ENCODE measurements around the gene ATP8A2.

ATP8A2 gene

DNA sequence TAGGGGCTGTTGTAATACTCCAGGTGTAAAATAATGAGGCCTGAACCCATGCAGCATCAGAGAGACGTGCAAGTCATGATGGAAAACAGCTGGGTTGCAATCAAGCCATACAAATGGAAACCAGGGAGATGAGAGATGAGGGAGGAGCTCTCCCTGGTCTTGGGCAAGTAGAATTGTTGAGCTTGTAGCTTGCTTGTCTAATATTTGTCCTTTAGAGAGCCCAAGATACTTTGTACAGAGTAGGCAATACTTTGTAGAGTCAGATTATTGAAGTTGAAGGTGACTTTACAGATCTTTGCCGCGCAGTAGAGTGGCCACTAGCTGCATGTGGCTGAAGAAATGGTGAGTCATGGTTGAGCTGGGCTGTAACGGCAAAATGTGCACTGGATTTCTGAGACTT is 8.3 kb downstream of the ATP8A2 start:
- DNase-seq (ENCODE audit: low read depth): no peak
- no peak overlapping the region for H3K4me3 ChIP-seq (replicated peaks; ENCODE audit: low read depth, low read length)
- no peak for TF ChIP-seq CTCF (IDR thresholded peaks at IDR 0.05; ENCODE audit: low read length, missing control alignments)

GRCh38 chr13:25380741-25381324 is 9.1 kb downstream of the ATP8A2 start:
- no peak for DNase-seq (ENCODE audit: low read depth)
- no peak for TF ChIP-seq CTCF (IDR thresholded peaks at IDR 0.05; ENCODE audit: low read length, missing control alignments)
- H3K4me3 ChIP-seq (replicated peaks; ENCODE audit: low read depth, low read length): no peak overlapping the region

DNA sequence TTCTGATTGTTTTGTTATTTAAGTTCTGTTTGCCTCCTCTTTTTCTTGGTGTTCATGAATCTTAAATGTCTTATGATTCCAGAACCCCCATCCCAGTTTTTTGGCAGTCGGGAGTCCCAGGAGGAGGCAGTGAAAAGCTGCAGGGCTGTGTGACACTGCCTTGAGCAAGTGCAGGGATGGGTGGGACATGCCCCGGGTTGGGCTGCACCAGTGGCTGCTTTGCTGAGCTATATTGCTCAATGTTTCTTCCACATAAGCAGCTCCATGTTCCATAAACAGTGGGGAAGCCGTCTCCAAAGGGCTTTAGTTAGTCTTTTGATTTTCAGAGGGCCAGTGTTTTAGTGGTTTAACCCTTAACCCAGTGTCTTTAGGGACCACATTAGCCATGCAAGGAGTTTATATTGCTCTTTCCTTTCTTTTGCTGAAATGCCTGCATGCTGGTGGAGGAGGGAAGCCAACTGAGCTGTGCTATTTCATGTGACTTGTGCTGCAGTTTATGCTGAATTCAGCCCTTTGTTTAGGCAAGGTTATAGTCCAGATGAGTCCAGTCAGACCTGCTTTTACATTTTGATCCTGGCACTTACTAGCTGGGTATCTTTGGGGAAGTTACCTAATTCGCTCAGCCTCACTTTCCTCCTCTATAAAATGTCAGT is 13.1 kb downstream of the ATP8A2 start:
- H3K4me3 ChIP-seq (replicated peaks; ENCODE audit: low read depth, low read length): no peak overlapping the region
- TF ChIP-seq CTCF (IDR thresholded peaks at IDR 0.05; ENCODE audit: low read length, missing control alignments): no peak
- DNase-seq (ENCODE audit: low read depth): no peak

- no peak overlapping the region for H3K4me3 ChIP-seq (replicated peaks; ENCODE audit: low read depth, low read length)
- TF ChIP-seq CTCF (IDR thresholded peaks at IDR 0.05; ENCODE audit: low read length, missing control alignments): no peak
- DNase-seq (ENCODE audit: low read depth): no peak
Observed at GRCh38 chr13:25391932-25392331, 20.2 kb downstream of the ATP8A2 start.

DNA sequence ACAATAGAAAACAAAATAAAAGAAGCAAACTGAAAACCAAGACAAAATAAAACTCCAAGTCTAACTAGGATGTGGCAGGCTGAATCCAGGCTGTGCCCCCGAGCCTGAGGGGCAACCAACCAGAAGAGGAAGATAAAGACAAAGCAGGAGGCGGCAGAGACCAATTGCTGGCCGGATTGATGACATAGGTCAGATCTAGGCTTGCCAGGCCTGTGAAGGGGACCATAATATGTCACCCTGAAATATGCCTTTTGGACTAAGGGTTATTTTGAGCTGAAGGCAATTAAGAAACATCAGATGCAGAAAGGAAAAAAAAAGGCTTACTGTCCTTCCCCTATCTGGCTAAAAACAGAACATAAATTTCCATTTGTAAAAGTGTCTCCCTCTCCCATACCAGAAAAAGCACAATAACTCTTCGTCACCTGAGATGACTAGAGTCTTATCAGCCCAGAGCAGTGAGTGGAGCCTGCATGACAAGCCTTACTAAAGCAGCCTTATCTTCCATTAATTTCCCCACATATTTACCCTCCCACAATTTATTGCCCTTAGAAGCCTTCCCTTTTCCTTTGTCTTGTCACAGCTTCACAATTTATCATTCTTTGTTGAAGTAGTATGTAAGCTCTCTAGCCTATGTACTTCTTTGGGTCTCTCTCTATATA is 22.8 kb downstream of the ATP8A2 start:
- TF ChIP-seq CTCF (IDR thresholded peaks at IDR 0.05; ENCODE audit: low read length, missing control alignments): no peak
- no peak overlapping the region for H3K4me3 ChIP-seq (replicated peaks; ENCODE audit: low read depth, low read length)
- DNase-seq (ENCODE audit: low read depth): no peak

DNA sequence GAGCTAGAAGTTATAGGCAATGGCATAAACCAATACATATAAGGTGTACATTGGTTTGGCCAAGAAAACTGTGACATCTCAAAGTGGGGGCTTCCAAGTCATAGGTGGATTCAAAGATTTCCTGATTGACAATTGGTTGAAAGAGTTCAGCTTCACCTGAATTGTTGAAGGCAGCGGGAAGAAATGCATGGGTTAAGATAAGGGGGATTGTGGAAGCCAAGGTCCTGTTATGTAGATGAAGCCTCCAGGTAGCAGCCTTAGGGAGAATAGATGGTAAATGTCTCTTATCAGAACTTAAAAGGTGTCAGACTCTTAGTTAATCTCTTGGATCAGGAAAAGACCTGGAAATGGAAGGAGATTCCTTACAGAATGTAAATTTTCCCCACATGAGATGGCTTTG is 26.0 kb downstream of the ATP8A2 start:
- no peak for DNase-seq (ENCODE audit: low read depth)
- no peak for TF ChIP-seq CTCF (IDR thresholded peaks at IDR 0.05; ENCODE audit: low read length, missing control alignments)
- no peak overlapping the region for H3K4me3 ChIP-seq (replicated peaks; ENCODE audit: low read depth, low read length)
